ENCODE data around the gene DNPH1. TPM values are rescaled to one million over a fixed set of nuclear protein-coding genes. Genes with fewer than 3 reads are reported as not detected.

DNPH1 gene
- total and polyA plus RNA-seq, 2 donors (not counting 3 experiments of a cell fraction or from before 2014, with no cell fraction given): 37.7 to 120 TPM

DNA sequence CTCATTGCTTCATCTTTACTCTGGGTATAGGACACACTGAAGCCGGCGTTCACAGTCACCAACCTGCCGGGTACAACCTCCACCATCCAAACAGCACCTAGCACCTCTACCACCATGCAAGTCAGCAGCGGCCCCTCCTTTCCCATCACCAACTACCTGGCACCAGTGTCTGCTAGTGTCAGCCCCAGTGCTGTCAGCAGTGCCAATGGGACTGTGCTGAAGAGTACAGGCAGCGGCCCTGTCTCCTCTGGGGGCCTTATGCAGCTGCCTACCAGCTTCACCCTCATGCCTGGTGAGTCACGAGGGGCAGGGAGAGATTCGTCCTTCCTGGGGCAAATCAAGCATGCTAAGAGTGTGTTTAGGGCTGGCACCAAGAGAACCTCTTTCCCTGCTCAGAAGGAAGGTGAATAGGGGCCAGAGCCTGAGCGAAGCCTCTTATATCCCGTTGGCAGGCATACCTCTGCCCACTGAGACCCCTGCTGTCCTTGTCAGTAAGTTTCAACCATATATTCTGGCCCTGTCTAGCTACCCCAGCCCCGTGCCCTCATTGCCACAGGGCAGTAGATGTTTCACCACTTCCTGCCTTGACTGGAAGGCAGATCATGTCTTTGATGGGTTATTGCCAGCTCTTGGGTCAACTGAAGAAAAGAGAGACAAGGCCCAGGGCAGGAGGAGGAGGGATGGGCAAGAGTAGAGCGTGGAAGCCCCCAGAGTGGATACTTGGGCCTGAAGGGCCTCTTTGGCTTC lies 53.4 kb downstream of the DNPH1 start:
- Histone ChIP-seq H3K36me3 (ENCODE audit: control insufficient read depth in 2 of 2, extremely low read depth in 1 of 2, insufficient read depth in 2 of 2, low read length in 2 of 2) (peaks cover 13 to 31% of the 10 kb centered on the region in 2 experiments), H3K9me1 (replicated peaks; ENCODE audit: control insufficient read depth, extremely low read depth, insufficient read depth, low read length) (no peaks in the 10 kb centered on the region), H3K27me3 (ENCODE audit: control insufficient read depth in 2 of 2, insufficient read depth in 2 of 2, low read length in 2 of 2) (no peaks in the 10 kb centered on the region), H2AFZ (ENCODE audit: low read depth, low read length) (no peak overlapping the region), H3K79me2 (ENCODE audit: control insufficient read depth, insufficient read depth, low read length) (peaks cover 40% of the 10 kb centered on the region), H3K4me1 (ENCODE audit: control insufficient read depth, extremely low read depth, insufficient read depth, low read length) (peaks cover 23% of the 10 kb centered on the region), H3K27ac (ENCODE audit: insufficient read depth, low read depth, low read length) (no peak overlapping the region), H3K4me3 (replicated peaks in 1 of 3; ENCODE audit: insufficient read depth in 1 of 3, low read depth in 1 of 3, low read length in 3 of 3) (no peak overlapping the region), H3K9me3 (replicated peaks; ENCODE audit: control insufficient read depth, insufficient read depth, low read length) (no peaks in the 10 kb centered on the region), H4K20me1 (replicated peaks; ENCODE audit: control insufficient read depth, extremely low read depth, insufficient read depth, low read length) (peaks cover 2% of the 10 kb centered on the region), H3K4me2 (ENCODE audit: insufficient read depth, low read length) (no peak overlapping the region), H3K9ac (replicated peaks; ENCODE audit: extremely low read depth, insufficient read depth, low read length) (no peak overlapping the region)
- POLR2A ChIA-PET: no interaction called here
- CTCF ChIA-PET: no interaction called here
- no peak for TF ChIP-seq FOS (IDR thresholded peaks at IDR 0.05; ENCODE audit: borderline replicate concordance, insufficient read depth, low read length)
- no peak for TF ChIP-seq GATA2 (IDR thresholded peaks at IDR 0.05; ENCODE audit: insufficient read depth, insufficient read length, low read depth, low read length)
- TF ChIP-seq POLR2AphosphoS5 (IDR thresholded peaks at IDR 0.05; ENCODE audit: insufficient read depth, low read depth, low read length): no peak
- DNase-seq (ENCODE audit: low read depth, low spot score) (no peak), FAIRE-seq (no peak)
- intact Hi-C loops (cut with micrococcal nuclease) (loop anchor here (2.0 kb wide), 1 partner anchor 193 kb away; the partner anchor contains the start of gene ZNF318), dilution Hi-C loops (cut with MboI; ENCODE audit: extremely low pct_ligation_motif_present, low sequenced_read_pairs) (no loop called here)
- BruUV-seq (replicated peaks): no TSS peak

Other genes with a start within 250 kb of the DNPH1 start
- 45.5 and 51.0 TPM in 2 replicates for gene PPP2R5D, start 244.9 kb downstream of the DNPH1 start, total RNA-seq
- gene PPP2R5D, start 244.9 kb downstream of the DNPH1 start, polyA plus RNA-seq: 58.9 and 60.2 TPM in 2 replicates
- 55.6 and 62.5 TPM in 2 replicates for gene MEA1, start 215.5 kb downstream of the DNPH1 start, total RNA-seq
- gene MEA1, start 215.5 kb downstream of the DNPH1 start, polyA plus RNA-seq: 68.0 and 69.5 TPM in 2 replicates
- 84.6 and 84.8 TPM in 2 replicates for gene KLHDC3, start 215.2 kb downstream of the DNPH1 start, total RNA-seq
- gene KLHDC3, start 215.2 kb downstream of the DNPH1 start, polyA plus RNA-seq: 120 and 130 TPM in 2 replicates
- gene RRP36, start 207.9 kb downstream of the DNPH1 start, total RNA-seq: 103 TPM in 2 replicates
- 35.9 and 40.2 TPM in 2 replicates for gene RRP36, start 207.9 kb downstream of the DNPH1 start, polyA plus RNA-seq
- gene CUL7, start 175.6 kb downstream of the DNPH1 start, total RNA-seq: 29.4 and 29.7 TPM in 2 replicates
- 33.7 and 35.4 TPM in 2 replicates for gene CUL7, start 175.6 kb downstream of the DNPH1 start, polyA plus RNA-seq
- 59.7 and 63.6 TPM in 2 replicates for gene MRPL2, start 170.0 kb downstream of the DNPH1 start, total RNA-seq
- gene MRPL2, start 170.0 kb downstream of the DNPH1 start, polyA plus RNA-seq: 37.6 and 43.1 TPM in 2 replicates
- 26.8 and 26.9 TPM in 2 replicates for gene KLC4, start 169.8 kb downstream of the DNPH1 start, total RNA-seq
- gene KLC4, start 169.8 kb downstream of the DNPH1 start, polyA plus RNA-seq: 17.4 and 17.7 TPM in 2 replicates
- gene PTK7, start 153.2 kb downstream of the DNPH1 start, total RNA-seq: 65.3 and 65.6 TPM in 2 replicates
- gene PTK7, start 153.2 kb downstream of the DNPH1 start, polyA plus RNA-seq: 41.9 and 44.6 TPM in 2 replicates
- gene SRF, start 58.2 kb downstream of the DNPH1 start, total RNA-seq: 34.4 and 36.2 TPM in 2 replicates
- 55.8 and 61.5 TPM in 2 replicates for gene SRF, start 58.2 kb downstream of the DNPH1 start, polyA plus RNA-seq
- 43.9 and 46.0 TPM in 2 replicates for gene CUL9, start 47.3 kb downstream of the DNPH1 start, total RNA-seq
- 36.5 and 38.7 TPM in 2 replicates for gene CUL9, start 47.3 kb downstream of the DNPH1 start, polyA plus RNA-seq
- gene TTBK1, start 14.0 kb upstream of the DNPH1 start, total RNA-seq: 0.12 TPM in 1 of 2 replicates, not detected in the other
- gene TTBK1, start 14.0 kb upstream of the DNPH1 start, polyA plus RNA-seq: 0.06 TPM in 2 replicates
- not detected in 2 replicates for gene SLC22A7, start 68.8 kb upstream of the DNPH1 start, total RNA-seq
- not detected in 2 replicates for gene SLC22A7, start 68.8 kb upstream of the DNPH1 start, polyA plus RNA-seq
- not detected in 2 replicates for gene CRIP3, start 79.3 kb upstream of the DNPH1 start, total RNA-seq
- not detected in 2 replicates for gene CRIP3, start 79.3 kb upstream of the DNPH1 start, polyA plus RNA-seq
- 13.0 and 13.6 TPM in 2 replicates for gene ZNF318, start 140.2 kb upstream of the DNPH1 start, total RNA-seq
- 7.1 and 7.8 TPM in 2 replicates for gene ZNF318, start 140.2 kb upstream of the DNPH1 start, polyA plus RNA-seq
- gene ABCC10, start 198.1 kb upstream of the DNPH1 start, total RNA-seq: 34.8 and 37.9 TPM in 2 replicates
- 29.2 and 32.9 TPM in 2 replicates for gene ABCC10, start 198.1 kb upstream of the DNPH1 start, polyA plus RNA-seq
- not detected in 2 replicates for gene DLK2, start 226.1 kb upstream of the DNPH1 start, total RNA-seq
- gene DLK2, start 226.1 kb upstream of the DNPH1 start, polyA plus RNA-seq: 0.36 and 0.38 TPM in 2 replicates
- 31.8 and 33.1 TPM in 2 replicates for gene TJAP1, start 248.1 kb upstream of the DNPH1 start, total RNA-seq
- gene TJAP1, start 248.1 kb upstream of the DNPH1 start, polyA plus RNA-seq: 28.4 and 29.9 TPM in 2 replicates